Gastroesophageal sphincter (tissue), 4 donors: ENCODE measurements around the gene GRIK1. TPM values are rescaled to one million over a fixed set of nuclear protein-coding genes. Genes with fewer than 3 reads are reported as not detected.

Source experiments
- ATAC-seq: fragments of 150-250 bp; one replicate; pipeline ENCODE4 v1.9.1; 2016; ENCODE audit warnings: mild to moderate bottlenecking, moderate library complexity
- H3K27ac ChIP-seq, 4 donors: fragments of 200-600 bp; sonication (generic) in 3 of 4; 1 replicate in 3 of 4; 2 replicates in 1 of 4; pipeline ENCODE4 v1.5.1; 2016 to 2019
- H3K27me3 ChIP-seq: fragments of 200-600 bp; sonication (generic); one replicate; pipeline ENCODE4 v1.5.1; 2019
- H3K36me3 ChIP-seq, 2 donors: fragments of 200-600 bp; sonication (generic); one replicate each; pipeline ENCODE4 v1.5.1; 2019; ENCODE audit warnings: control low read depth in 1 of 2
- H3K4me1 ChIP-seq, 3 donors: fragments of 200-600 bp; sonication (generic); 1 replicate in 2 of 3; 2 replicates in 1 of 3; pipeline ENCODE4 v1.5.1; 2016 to 2019; ENCODE audit warnings: control low read depth in 2 of 3
- H3K4me3 ChIP-seq, 2 donors: fragments of 200-600 bp; sonication (generic); one replicate each; pipeline ENCODE4 v1.5.1; 2019; ENCODE audit warnings: mild to moderate bottlenecking in 1 of 2, moderate library complexity in 1 of 2
- H3K9me3 ChIP-seq, 3 donors: fragments of 200-600 bp; sonication (generic); one replicate each; pipeline ENCODE4 v1.5.1; 2017 to 2019; ENCODE audit warnings: control low read depth in 2 of 3
- EP300 ChIP-seq: sonication (generic); formaldehyde crosslinking; IDR thresholded peaks from one replicate; pipeline ENCODE4 v1.6.1; 2017; ENCODE audit warnings: antibody characterized with exemption, mild to moderate bottlenecking
- POLR2A ChIP-seq, 2 donors: fragments of 450-650 bp; IDR thresholded peaks; one replicate each; pipeline ENCODE4 v1.6.1; 2017; ENCODE audit warnings: antibody characterized with exemption in 2 of 2, mild to moderate bottlenecking in 2 of 2, moderate library complexity in 1 of 2
- POLR2AphosphoS5 ChIP-seq: sonication (generic); formaldehyde crosslinking; IDR thresholded peaks from one replicate; pipeline ENCODE4 v1.6.1; 2017; ENCODE audit warnings: antibody characterized with exemption
- WGBS, 2 donors: methylation state at CpG; one replicate each; pipeline ENCODE4 v1.1.5; 2018; ENCODE audit warnings: low coverage in 1 of 2; 5-methylcytosine and 5-hydroxymethylcytosine counted together
- total RNA-seq, 4 donors: library from RNA; depleted of rRNA; stranded (reverse); fragments of >200 nt; gene quantifications; one replicate each; pipeline ENCODE4 v1.1.0, GENCODE V29; 2016
- TF ChIP-seq, protein P1 (sequence below), 4 experiments: fragments of 200-600 bp in 2 of 4; fragments of 450-650 bp in 2 of 4; sonication (generic) in 1 of 4; IDR thresholded peaks; one replicate each; pipeline ENCODE4 v1.5.1; 2017 to 2019; ENCODE audit warnings: antibody characterized with exemption in 4 of 4, mild to moderate bottlenecking in 2 of 4, moderate library complexity in 2 of 4

GRIK1 gene
- total RNA-seq, 4 donors from 2014 or later, result 0.32 to 0.67 TPM; not detected in 2

DNA sequence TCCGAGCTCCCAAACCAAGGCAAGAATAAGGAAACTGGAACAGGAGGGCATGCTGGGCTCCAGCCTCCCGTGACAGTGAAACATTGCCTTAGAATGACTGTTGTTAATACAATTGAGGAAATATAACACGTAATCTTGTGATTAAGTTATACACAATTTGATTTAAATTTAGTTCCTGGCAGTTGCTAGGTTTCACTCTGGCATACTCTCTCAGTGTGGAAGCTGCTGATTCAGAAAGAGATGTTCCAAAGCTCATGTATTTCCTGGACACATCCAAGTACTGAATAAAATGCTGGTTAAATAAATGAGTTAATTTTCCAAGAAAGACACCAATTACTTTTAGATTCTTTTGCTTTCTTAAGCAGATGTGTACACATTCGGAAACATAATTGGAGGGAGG is 176.1 kb downstream of the GRIK1 start:
- no peak for ATAC-seq
- Histone ChIP-seq H3K9me3 (no peaks in the 10 kb centered on the region), H3K36me3 (no peaks in the 10 kb centered on the region), H3K27me3 (peaks cover 5% of the 10 kb centered on the region), H3K27ac (no peak overlapping the region), H3K4me3 (no peak overlapping the region), H3K4me1 (no peaks in the 10 kb centered on the region)
- WGBS, 2 donors, result 22 to 24% methylated on average over 3 to 4 of the region's 4 CpGs
- TF ChIP-seq POLR2AphosphoS5, result no peak
- TF ChIP-seq POLR2A (IDR thresholded peaks at IDR 0.05), result no peak
- TF ChIP-seq, protein P1, sequence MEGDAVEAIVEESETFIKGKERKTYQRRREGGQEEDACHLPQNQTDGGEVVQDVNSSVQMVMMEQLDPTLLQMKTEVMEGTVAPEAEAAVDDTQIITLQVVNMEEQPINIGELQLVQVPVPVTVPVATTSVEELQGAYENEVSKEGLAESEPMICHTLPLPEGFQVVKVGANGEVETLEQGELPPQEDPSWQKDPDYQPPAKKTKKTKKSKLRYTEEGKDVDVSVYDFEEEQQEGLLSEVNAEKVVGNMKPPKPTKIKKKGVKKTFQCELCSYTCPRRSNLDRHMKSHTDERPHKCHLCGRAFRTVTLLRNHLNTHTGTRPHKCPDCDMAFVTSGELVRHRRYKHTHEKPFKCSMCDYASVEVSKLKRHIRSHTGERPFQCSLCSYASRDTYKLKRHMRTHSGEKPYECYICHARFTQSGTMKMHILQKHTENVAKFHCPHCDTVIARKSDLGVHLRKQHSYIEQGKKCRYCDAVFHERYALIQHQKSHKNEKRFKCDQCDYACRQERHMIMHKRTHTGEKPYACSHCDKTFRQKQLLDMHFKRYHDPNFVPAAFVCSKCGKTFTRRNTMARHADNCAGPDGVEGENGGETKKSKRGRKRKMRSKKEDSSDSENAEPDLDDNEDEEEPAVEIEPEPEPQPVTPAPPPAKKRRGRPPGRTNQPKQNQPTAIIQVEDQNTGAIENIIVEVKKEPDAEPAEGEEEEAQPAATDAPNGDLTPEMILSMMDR (IDR thresholded peaks at IDR 0.05), result no peak
- no peak for TF ChIP-seq EP300

DNA sequence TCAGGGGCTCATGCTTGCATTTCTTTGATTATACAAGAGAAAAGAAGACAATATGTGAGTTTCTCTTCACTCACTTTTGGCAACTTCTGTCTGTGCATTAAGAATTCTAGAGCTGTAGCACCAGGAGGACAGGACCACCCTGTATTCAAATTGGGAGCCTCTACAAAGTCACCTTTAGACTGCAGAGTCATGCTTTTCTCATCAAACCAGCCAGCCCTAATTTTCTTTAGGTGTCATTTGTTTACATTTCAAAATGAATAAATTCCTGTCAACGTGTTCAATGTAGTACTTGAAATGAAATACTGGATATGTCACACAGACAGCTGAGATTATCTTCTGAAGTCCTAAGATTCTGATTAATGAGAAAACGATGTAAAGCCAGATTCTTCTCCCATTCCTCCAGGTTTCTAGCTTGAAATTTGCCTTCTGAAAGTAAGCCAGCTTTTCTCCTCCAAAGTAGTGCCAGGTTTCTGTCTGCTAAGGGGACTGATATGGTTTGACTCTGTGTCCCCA is 177.2 kb downstream of the GRIK1 start:
- H3K27ac ChIP-seq, result no peak overlapping the region
- H3K27me3 ChIP-seq, result peaks cover 5% of the 10 kb centered on the region
- TF ChIP-seq, protein P1 (IDR thresholded peaks at IDR 0.05), result no peak
- TF ChIP-seq EP300 (no peak), POLR2AphosphoS5 (no peak), POLR2A (IDR thresholded peaks at IDR 0.05) (no peak)
- H3K4me1 ChIP-seq, result no peaks in the 10 kb centered on the region
- 20 to 23% methylated on average over 1 to 2 of the region's 2 CpGs for WGBS, 2 donors
- H3K4me3 ChIP-seq, result no peak overlapping the region
- no peaks in the 10 kb centered on the region for H3K9me3 ChIP-seq
- no peaks in the 10 kb centered on the region for H3K36me3 ChIP-seq
- ATAC-seq, result no peak

DNA sequence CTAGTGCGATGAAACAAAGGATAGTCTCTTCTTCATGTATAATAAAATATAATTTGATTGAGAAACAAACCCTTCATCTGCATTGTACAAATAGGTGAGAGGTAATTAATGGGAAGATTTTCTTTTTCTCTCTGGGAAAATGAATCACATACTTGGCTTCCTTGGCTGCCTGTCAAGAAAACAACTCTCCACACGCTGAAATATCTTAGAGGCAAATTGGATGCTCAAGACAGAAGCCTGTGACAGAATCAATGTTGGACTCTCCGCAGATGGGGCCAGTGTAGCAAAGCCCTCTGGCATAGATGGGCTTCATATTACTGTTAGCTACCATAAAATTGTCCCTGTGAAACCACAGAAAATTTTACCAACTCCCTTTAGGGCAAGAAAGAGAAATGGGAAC is 186.6 kb downstream of the GRIK1 start:
- no peaks in the 10 kb centered on the region for H3K4me1 ChIP-seq
- no peak overlapping the region for H3K27ac ChIP-seq
- no peaks in the 10 kb centered on the region for H3K9me3 ChIP-seq
- H3K27me3 ChIP-seq, result peaks cover 4% of the 10 kb centered on the region
- H3K36me3 ChIP-seq, result no peaks in the 10 kb centered on the region
- no peak overlapping the region for H3K4me3 ChIP-seq
- ATAC-seq, result no peak
- WGBS, 2 donors, result 34 to 46% methylated on average over 3 of the region's 3 CpGs
- TF ChIP-seq, protein P1 (IDR thresholded peaks at IDR 0.05), result no peak
- TF ChIP-seq EP300 (no peak), POLR2A (IDR thresholded peaks at IDR 0.05) (no peak), POLR2AphosphoS5 (no peak)

DNA sequence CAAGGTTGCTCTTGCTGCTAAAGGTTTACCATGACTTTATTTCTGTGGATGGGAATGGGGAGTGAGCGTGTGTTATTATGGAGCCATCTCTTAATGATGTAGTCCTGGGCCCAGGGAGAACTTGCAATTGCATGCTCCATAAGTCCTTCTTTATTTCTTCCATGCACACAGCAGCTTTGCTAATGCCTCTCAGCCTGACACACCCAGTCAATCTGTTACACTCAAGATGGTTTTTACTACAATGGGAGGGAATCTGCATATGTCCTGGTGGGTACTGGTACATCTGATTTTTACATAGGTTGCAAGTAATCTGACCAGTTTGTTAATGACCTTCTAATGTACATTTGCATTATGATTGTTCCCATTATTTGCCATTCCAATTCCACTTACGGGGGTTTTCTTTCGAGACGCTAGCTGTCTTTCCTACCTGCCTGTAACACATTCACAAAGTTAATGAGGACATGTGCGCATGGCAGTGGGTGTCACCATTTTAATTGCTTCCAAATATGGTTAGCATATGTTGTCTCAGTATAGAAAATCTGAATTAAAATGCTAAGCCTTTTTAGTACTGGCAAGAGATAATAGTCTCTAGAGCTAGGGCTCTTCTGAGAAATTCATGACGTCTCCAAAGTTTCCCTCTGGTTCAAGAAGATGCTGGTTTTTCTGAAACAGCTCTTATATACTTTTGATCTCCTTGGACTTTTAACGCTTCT is 188.2 kb downstream of the GRIK1 start:
- TF ChIP-seq, protein P1 (IDR thresholded peaks at IDR 0.05), result no peak
- no peak for TF ChIP-seq POLR2AphosphoS5
- no peak for TF ChIP-seq POLR2A (IDR thresholded peaks at IDR 0.05)
- TF ChIP-seq EP300, result no peak
- peaks cover 4% of the 10 kb centered on the region for H3K27me3 ChIP-seq
- 93 to 100% methylated on average over 5 to 7 of the region's 7 CpGs for WGBS, 2 donors
- no peak overlapping the region for H3K27ac ChIP-seq
- H3K9me3 ChIP-seq, result no peaks in the 10 kb centered on the region
- H3K4me1 ChIP-seq, result no peaks in the 10 kb centered on the region
- H3K36me3 ChIP-seq, result no peaks in the 10 kb centered on the region
- H3K4me3 ChIP-seq, result no peak overlapping the region
- ATAC-seq, result no peak

DNA sequence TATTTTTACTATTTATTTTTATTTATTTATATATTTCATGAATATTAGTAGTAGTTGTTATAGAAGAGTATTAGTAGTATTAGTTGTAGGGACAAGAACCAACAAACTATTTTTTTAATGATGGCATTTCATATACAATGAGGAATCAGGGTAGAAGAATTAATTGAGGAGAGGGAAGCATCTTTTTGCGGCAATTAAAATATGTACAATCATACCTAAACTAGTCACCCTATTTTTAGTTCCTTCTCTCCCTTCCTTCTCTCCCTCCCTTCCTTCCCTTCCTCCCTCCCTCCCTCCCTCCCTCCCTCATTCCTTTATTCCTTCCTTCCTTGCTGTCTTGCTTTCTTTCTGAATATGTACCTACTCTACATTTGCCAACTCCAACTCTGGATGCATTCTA is 189.8 kb downstream of the GRIK1 start:
- Histone ChIP-seq H3K4me1 (no peaks in the 10 kb centered on the region), H3K4me3 (no peak overlapping the region), H3K9me3 (no peaks in the 10 kb centered on the region), H3K36me3 (no peaks in the 10 kb centered on the region), H3K27me3 (no peaks in the 10 kb centered on the region), H3K27ac (no peak overlapping the region)
- 100% methylated on average over 1 of the region's 1 CpG; no CpG with 5 or more reads in 1 of the 2 donors for WGBS, 2 donors
- TF ChIP-seq EP300 (no peak), POLR2AphosphoS5 (no peak), POLR2A (IDR thresholded peaks at IDR 0.05) (no peak)
- TF ChIP-seq, protein P1 (IDR thresholded peaks at IDR 0.05), result no peak
- ATAC-seq, result no peak
